HG02884 (cell line): ENCODE data around the gene PCDHA7.
"Not testable (repeated sequence)": the region's sequence is repeated elsewhere in the genome, so short reads cannot be mapped to it uniquely, and the experiment has no call there.

ENCODE experiments used
- ATAC-seq: cut with Tn5 transposase; IDR thresholded peaks from one replicate; pipeline ENCODE4 v1.9.1; 2021; ENCODE audit warnings: mild to moderate bottlenecking, moderate library complexity; ENCODE audit not compliant: unreplicated experiment

Gene PCDHA7

DNA sequence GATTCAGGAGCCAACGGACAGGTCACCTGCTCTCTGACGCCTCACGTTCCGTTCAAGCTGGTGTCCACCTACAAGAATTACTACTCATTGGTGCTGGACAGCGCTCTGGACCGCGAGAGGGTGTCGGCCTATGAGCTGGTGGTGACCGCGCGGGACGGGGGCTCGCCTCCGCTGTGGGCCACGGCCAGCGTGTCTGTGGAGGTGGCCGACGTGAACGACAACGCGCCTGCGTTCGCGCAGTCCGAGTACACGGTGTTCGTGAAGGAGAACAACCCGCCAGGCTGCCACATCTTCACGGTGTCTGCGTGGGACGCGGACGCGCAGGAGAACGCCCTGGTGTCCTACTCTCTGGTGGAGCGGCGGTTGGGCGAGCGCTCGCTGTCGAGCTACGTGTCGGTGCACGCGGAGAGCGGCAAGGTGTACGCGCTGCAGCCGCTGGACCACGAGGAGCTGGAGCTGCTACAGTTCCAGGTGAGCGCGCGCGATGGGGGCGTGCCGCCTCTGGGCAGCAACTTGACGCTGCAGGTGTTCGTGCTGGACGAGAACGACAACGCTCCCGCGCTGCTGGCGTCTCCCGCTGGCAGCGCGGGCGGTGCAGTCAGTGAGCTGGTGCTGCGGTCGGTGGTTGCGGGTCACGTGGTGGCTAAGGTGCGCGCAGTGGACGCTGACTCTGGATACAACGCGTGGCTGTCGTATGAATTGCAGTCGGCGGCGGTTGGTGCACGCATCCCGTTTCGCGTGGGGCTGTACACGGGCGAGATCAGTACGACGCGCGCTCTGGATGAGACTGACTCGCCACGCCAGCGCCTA lies 23.3 kb downstream of the PCDHA7 start:
- ATAC-seq = no peak

DNA sequence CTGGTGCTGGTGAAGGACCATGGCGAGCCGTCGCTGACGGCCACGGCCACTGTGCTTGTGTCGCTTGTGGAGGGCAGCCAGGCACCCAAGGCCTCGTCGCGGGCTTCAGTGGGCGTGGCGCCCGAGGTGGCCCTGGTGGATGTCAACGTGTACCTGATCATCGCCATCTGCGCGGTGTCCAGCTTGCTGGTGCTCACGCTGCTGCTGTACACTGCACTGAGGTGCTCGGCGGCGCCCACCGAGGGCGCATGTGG lies 23.8 kb downstream of the PCDHA7 start:
- no peak for ATAC-seq

DNA sequence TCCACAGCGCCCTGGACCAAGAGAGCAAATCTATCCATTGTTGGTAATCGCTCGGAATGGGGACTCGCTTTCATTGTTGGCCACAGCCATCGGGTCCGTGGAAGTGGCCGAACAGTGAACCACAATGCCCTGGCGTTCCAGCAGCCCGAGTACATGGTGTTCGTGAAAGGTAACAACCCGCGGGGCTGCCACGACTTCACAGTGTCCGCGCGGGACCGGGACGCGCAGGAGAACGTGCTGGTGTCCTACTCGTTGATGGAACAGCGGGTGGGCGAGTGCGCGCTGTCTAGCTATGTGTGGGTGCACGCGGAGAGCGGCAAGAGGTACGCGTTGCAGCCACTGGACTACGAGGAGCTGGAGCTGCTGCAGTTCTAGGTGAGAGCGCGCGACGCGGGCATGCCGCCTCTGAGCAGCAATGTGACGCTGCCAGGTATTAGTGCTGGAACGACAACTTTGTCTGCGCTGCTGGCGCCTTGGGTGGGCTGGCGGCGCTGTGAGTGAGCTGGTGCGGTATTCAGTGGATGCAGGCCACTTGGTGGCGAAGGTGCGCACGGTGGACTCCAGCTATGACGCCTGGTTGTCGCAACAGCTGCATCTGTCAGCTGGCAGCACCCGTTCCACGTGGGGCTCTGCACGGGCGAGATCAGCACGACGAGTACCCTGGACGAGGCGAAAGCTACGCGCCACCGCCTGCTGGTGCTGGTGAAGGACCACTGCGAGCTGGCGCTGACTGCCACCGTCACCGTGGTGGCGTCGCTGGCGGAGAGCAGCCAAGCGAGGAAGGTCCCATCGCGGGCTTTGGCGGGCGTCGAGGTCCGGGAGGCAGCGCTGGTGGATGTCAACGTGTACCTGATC lies 28.6 kb downstream of the PCDHA7 start:
- no peak for ATAC-seq

DNA sequence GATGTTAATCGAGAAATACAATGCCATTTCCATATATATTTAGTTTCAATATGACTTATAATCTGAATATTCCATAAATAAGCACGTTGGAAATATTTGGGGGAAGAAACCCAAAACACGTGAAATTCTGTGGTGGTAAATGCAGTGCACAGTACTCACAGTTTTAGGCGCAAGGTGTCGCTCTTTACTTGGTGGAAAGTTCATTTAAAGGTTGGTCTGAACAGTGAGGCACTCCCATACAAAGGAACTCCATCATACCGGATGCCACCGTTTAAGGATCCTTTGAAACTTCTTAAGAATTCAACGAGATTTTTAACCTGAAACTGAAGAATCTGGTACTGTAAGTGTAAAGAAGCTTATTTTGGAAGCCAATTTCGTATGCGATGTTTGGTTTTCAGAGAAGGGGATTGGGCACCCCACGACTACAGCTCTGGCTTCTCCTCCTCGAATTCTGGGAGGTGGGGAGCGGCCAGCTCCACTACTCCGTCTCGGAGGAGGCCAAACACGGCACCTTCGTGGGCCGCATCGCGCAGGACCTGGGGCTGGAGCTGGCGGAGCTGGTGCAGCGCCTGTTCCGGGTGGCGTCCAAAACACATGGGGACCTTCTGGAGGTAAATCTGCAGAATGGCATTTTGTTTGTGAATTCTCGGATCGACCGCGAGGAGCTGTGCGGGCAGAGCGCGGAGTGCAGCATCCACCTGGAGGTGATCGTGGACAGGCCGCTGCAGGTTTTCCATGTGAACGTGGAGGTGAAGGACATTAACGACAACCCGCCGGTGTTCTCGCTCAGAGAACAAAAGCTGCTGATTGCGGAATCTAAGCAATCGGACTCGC lies 34.9 kb downstream of the PCDHA7 start, which contains the start of gene PCDHA11:
Gene PCDHA11 (plus strand): TSS at position 237 of the 834 bp plus-strand sequence. CDS start 147 bp downstream, at position 384.
- ATAC-seq = no peak

DNA sequence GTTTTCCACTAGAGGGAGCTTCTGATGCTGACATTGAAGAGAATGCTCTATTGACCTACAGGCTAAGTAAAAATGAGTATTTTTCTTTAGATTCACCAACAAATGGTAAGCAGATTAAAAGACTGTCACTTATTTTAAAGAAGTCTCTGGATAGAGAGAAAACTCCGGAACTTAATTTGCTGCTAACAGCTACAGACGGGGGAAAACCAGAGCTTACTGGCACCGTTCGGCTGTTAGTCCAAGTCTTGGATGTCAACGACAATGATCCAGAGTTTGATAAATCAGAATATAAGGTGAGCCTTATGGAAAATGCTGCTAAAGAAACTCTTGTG lies 35.5 kb downstream of the PCDHA7 start:
- no peak for ATAC-seq

DNA sequence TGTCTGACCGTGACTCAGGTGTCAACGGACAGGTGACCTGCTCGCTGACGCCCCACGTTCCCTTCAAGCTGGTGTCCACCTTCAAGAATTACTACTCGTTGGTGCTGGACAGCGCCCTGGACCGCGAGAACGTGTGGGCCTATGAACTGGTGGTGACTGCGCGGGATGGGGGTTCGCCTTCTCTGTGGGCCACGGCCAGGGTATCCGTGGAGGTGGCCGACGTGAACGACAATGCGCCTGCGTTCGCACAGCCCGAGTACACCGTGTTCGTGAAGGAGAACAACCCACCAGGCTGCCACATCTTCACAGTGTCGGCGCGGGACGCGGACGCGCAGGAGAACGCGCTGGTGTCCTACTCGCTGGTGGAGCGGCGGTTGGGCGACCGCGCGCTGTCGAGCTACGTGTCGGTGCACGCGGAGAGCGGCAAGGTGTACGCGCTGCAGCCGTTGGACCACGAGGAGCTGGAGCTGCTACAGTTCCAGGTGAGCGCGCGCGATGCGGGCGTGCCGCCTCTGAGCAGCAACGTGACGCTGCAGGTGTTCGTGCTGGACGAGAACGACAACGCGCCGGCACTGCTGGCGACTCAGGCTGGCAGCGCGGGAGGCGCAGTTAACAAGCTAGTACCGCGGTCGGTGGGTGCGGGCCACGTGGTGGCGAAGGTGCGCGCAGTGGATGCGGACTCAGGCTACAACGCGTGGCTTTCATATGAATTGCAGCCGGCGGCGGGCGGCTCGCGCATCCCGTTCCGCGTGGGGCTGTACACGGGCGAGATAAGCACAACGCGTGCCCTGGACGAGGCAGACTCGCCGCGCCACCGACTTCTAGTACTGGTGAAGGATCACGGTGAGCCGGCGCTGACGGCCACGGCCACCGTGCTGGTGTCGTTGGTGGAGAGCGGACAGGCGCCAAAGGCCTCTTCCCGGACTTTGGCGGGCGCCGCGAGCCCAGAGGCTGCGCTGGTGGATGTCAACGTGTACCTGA lies 36.4 kb downstream of the PCDHA7 start:
- ATAC-seq = no peak

DNA sequence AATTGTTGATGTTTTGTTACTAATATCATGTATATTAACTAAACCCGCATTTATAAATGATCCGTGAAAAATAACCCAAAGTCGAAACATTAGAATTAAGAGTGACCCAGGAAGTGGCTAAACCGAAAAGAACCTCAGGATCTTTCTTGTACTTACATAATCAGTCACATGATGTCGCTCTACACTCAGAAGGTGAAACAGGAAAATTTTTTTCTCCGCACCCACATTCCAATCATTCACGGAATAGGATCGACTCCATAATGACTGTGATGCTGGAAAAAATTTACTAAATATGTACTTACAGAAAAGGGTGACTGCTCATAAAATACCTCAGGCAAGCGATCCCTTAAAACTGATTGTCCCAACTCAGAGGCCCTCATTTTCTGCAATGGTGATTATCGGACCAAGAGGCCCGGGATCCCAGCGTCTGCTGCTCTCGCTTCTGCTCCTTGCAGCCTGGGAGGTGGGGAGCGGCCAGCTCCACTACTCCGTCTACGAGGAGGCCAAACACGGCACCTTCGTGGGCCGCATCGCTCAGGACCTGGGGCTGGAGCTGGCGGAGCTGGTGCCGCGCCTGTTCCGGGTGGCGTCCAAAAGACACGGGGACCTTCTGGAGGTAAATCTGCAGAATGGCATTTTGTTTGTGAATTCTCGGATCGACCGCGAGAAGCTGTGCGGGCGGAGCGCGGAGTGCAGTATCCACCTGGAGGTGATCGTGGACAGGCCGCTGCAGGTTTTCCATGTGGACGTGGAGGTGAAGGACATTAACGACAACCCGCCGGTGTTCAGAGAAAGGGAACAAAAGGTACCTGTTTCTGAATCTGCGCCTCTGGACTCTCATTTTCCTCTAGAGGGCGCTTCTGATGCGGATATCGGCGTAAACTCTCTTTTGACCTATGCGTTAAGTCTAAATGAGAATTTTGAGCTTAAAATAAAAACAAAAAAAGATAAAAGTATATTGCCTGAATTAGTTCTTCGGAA lies 41.3 kb downstream of the PCDHA7 start, which contains the start of gene PCDHA12:
Gene PCDHA12 (plus strand): TSS at position 224 of the 981 bp plus-strand sequence. CDS start 165 bp downstream, at position 389.
- ATAC-seq = no peak

DNA sequence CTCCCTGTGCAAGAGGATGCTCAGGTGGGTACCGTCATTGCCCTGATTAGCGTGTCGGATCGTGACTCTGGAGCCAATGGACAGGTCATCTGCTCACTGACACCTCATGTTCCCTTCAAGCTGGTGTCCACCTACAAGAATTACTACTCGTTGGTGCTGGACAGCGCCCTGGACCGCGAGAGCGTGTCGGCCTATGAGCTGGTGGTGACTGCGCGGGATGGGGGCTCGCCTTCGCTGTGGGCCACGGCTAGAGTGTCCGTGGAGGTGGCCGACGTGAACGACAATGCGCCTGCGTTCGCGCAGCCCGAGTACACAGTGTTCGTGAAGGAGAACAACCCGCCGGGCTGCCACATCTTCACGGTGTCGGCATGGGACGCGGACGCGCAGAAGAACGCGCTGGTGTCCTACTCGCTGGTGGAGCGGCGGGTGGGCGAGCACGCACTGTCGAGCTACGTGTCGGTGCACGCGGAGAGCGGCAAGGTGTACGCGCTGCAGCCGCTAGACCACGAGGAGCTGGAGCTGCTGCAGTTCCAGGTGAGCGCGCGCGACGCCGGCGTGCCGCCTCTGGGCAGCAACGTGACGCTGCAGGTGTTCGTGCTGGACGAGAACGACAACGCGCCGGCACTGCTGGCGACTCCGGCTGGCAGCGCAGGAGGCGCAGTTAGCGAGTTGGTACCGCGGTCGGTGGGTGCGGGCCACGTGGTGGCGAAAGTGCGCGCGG lies 42.6 kb downstream of the PCDHA7 start:
- ATAC-seq = not testable (repeated sequence)

DNA sequence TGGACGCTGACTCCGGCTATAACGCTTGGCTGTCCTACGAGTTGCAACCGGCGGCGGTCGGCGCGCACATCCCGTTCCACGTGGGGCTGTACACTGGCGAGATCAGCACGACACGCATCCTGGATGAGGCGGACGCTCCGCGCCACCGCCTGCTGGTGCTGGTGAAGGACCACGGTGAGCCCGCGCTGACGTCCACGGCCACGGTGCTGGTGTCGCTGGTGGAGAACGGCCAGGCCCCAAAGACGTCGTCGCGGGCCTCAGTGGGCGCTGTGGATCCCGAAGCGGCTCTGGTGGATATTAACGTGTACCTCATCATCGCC lies 43.2 kb downstream of the PCDHA7 start:
- no peak for ATAC-seq

DNA sequence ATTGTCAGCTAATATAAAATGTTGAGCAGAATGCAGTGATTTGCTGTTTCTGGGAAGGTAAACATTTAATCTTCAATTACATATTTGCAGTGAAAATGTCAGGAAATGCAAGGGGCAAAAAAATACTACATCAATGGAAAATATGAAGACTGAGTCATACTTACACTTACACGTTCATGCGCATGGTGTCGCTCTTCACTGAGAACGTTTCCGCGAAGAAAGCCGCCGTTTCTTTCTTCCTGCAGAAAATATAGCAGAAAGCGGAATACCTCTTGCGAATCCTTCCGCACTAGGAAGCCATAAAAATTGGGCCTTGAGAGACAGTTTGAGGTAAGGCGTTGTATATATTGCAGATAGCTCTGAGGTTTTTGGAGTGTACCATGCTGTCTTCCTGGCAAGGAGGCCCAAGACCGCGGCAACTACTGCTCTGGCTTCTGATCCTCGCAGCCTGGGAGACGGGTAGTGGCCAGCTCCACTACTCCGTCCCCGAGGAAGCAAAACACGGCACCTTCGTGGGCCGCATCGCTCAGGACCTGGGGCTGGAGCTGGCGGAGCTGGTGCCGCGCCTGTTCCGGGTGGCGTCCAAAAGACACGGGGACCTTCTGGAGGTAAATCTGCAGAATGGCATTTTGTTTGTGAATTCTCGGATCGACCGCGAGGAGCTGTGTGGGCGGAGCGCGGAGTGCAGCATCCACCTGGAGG lies 48.0 kb downstream of the PCDHA7 start, which contains the start of gene PCDHA13:
Gene PCDHA13 (plus strand): TSS at position 236 of the 702 bp plus-strand sequence. CDS start 145 bp downstream, at position 381.
- no peak for ATAC-seq

DNA sequence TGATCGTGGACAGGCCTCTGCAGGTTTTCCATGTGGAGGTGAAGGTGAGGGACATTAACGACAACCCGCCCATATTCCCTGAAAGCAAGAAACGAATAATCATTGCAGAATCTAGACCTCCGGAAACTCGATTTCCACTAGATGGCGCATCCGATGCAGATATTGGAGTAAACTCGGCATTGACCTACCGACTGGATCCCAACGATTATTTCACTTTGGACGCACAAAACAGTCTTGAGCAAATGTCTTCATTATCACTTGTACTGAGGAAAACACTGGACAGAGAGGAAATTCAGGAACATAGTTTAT lies 48.5 kb downstream of the PCDHA7 start:
- no peak for ATAC-seq

DNA sequence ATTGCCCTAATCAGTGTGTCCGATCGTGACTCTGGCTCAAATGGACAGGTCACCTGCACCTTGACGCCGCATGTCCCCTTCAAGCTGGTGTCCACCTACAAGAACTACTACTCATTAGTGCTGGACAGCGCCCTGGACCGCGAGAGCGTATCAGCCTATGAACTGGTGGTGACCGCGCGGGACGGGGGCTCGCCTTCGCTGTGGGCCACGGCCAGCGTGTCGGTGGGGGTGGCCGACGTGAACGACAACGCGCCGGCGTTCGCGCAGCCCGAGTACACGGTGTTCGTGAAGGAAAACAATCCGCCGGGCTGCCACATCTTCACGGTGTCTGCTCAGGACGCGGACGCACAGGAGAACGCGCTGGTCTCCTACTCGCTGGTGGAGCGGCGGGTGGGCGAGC lies 49.3 kb downstream of the PCDHA7 start:
- ATAC-seq = no peak

DNA sequence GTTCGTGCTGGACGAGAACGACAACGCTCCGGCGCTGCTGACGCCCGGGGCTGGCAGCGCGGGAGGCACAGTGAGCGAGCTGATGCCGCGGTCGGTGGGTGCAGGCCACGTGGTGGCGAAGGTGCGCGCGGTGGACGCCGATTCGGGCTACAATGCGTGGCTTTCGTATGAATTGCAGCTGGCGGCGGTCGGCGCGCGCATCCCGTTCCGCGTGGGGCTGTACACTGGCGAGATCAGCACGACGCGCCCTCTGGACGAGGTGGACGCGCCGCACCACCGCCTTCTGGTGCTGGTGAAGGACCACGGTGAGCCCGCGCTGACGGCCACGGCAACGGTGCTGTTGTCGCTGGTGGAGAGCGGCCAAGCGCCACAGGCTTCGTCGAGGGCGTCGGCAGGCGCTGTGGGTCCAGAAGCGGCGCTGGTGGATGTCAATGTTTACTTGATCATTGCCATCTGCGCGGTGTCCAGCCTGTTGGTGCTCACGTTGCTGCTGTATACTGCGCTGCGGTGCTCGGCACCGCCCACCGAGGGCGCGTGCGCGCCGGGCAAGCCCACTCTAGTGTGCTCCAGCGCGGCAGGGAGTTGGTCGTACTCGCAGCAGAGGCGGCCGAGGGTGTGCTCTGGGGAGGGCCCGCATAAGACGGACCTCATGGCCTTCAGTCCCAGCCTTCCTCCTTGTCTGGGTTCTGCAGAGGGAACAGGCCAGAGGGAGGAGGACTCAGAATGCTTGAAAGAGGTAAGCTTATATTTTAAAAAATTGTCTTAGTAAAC lies 50.0 kb downstream of the PCDHA7 start:
- ATAC-seq = no peak
